Kidney (tissue), 14 donors: ENCODE data around the gene MIOS. TPM values are rescaled to one million over a fixed set of nuclear protein-coding genes. Genes with fewer than 3 reads are reported as not detected.

Experiments
- DNase-seq, 5 donors: peaks; one replicate each; pipeline ENCODE4 v3.0.0-alpha.2; 2013 to 2020
- FAIRE-seq: peaks from 2 replicates; lab custom pipeline; 2012; peaks lifted over from hg19 to GRCh38; lab: Jason Lieb, UNC
- H3K27ac ChIP-seq, 2 donors: one replicate each; pipeline ENCODE4 v1.7.0; 2013; ENCODE audit warnings: low read depth in 2 of 2, low read length in 2 of 2, inconsistent platforms in 1 of 2
- H3K27me3 ChIP-seq: one replicate; pipeline ENCODE4 v1.7.1; 2013; ENCODE audit warnings: low read length, inconsistent platforms; ENCODE audit not compliant: control insufficient read depth, insufficient read depth
- H3K36me3 ChIP-seq, 3 donors: one replicate each; pipeline versions ENCODE4 v1.7.0 to v1.7.1; 2013; ENCODE audit warnings: low read length in 3 of 3, control low read depth in 1 of 3, inconsistent platforms in 1 of 3; ENCODE audit not compliant: insufficient read depth in 3 of 3, control insufficient read depth in 2 of 3
- H3K4me1 ChIP-seq, 3 donors: one replicate each; pipeline versions ENCODE4 v1.7.0 to v1.7.1; 2013; ENCODE audit warnings: low read length in 3 of 3, inconsistent platforms in 1 of 3, low read depth in 1 of 3; ENCODE audit not compliant: control insufficient read depth in 2 of 3, insufficient read depth in 2 of 3
- H3K4me3 ChIP-seq, 3 donors: one replicate each; pipeline versions ENCODE4 v1.7.0 to v1.8.1; 2013; ENCODE audit warnings: low read length in 3 of 3, control low read depth in 1 of 3, inconsistent platforms in 1 of 3
- H3K9ac ChIP-seq, 3 donors: one replicate each; pipeline versions ENCODE4 v1.7.0 to v1.7.1; 2013; ENCODE audit warnings: low read length in 3 of 3, control low read depth in 1 of 3, inconsistent platforms in 1 of 3
- H3K9me3 ChIP-seq, 3 donors: one replicate each; pipeline versions ENCODE4 v1.7.0 to v1.7.1; 2013; ENCODE audit warnings: low read length in 3 of 3, control low read depth in 1 of 3, inconsistent platforms in 1 of 3; ENCODE audit not compliant: control insufficient read depth in 2 of 3, insufficient read depth in 1 of 3
- CTCF ChIP-seq: IDR thresholded peaks from 3 replicates; pipeline ENCODE4 v1.5.1; 2012; ENCODE audit warnings: mild to moderate bottlenecking, moderate library complexity, borderline replicate concordance; ENCODE audit not compliant: insufficient read depth; ENCODE audit errors: extremely low read depth
- intact Hi-C: fragments of 100-400 bp; cut with DNase I; formaldehyde crosslinking; loops from one replicate; pipeline ENCODE4 v1.11.1; 2022
- polyA plus RNA-seq: library from polyadenylated mRNA; stranded (reverse); fragments of 350-450 nt; fragmentation: Illumina TruSeq; extraction: RNeasy Lipid Tissue Mini Kit (QIAGEN cat#74804); gene quantifications from one replicate; pipeline ENCODE4 v1.2.3, GENCODE V29; 2014; ENCODE audit warnings: low read depth, low replicate concordance; ENCODE audit not compliant: insufficient read depth
- total RNA-seq: library from RNA; stranded (reverse); fragmentation: NEBNext Ultra II Directional; extraction: Animal tissue kit (Norgen Biotek cat#: 25700); gene quantifications from one replicate; pipeline ENCODE4 v1.2.1, GENCODE V29; 2021
- donor health status: control.
- donor health status: control.
- donor health status: control.
- donor health status: control.
- donor health status: control.
- donor health status: DM: yes; HTN: yes; CAD: no.
- donor health status: Normal renal cell carcinoma (clear cell type).

Gene MIOS
- total and polyA plus RNA-seq, 2 donors from 2014 or later, result 12.4 to 37.0 TPM

GRCh38 chr7:7582596-7582995, 15.9 kb downstream of the MIOS start:
- intact Hi-C loops, result no loop called here
- Histone ChIP-seq H3K9me3 (no peaks in the 10 kb centered on the region), H3K36me3 (no peaks in the 10 kb centered on the region), H3K27ac (no peak overlapping the region), H3K9ac (no peak overlapping the region), H3K4me3 (no peak overlapping the region), H3K4me1 (no peaks in the 10 kb centered on the region), H3K27me3 (no peaks in the 10 kb centered on the region)
- DNase-seq, result no peak
- TF ChIP-seq CTCF, result no peak
- FAIRE-seq, result no peak

- Histone ChIP-seq H3K9me3 (no peaks in the 10 kb centered on the region), H3K36me3 (no peaks in the 10 kb centered on the region), H3K27ac (no peak overlapping the region), H3K4me1 (no peaks in the 10 kb centered on the region), H3K4me3 (no peak overlapping the region), H3K9ac (no peak overlapping the region), H3K27me3 (no peaks in the 10 kb centered on the region)
- intact Hi-C loops, result no loop called here
- FAIRE-seq, result no peak
- TF ChIP-seq CTCF, result no peak
- no peak for DNase-seq
Measured at GRCh38 chr7:7583731-7584130, 17.0 kb downstream of the MIOS start.

GRCh38 chr7:7584653-7585052, 18.0 kb downstream of the MIOS start:
- H3K4me3 ChIP-seq, result no peak overlapping the region
- no peaks in the 10 kb centered on the region for H3K4me1 ChIP-seq
- FAIRE-seq (no peak), DNase-seq (no peak)
- TF ChIP-seq CTCF, result no peak
- H3K9ac ChIP-seq, result no peak overlapping the region
- intact Hi-C loops, result no loop called here
- H3K27me3 ChIP-seq, result no peaks in the 10 kb centered on the region
- no peaks in the 10 kb centered on the region for H3K9me3 ChIP-seq
- no peaks in the 10 kb centered on the region for H3K36me3 ChIP-seq
- no peak overlapping the region for H3K27ac ChIP-seq

GRCh38 chr7:7585241-7585928, 18.7 kb downstream of the MIOS start:
- Histone ChIP-seq H3K27me3 (no peaks in the 10 kb centered on the region), H3K4me3 (no peak overlapping the region), H3K36me3 (no peaks in the 10 kb centered on the region), H3K9ac (no peak overlapping the region), H3K27ac (no peak overlapping the region), H3K9me3 (no peaks in the 10 kb centered on the region), H3K4me1 (no peaks in the 10 kb centered on the region)
- intact Hi-C loops, result no loop called here
- no peak for TF ChIP-seq CTCF
- DNase-seq (no peak), FAIRE-seq (no peak)
